ENCODE measurements around the gene POLN. TPM values are rescaled to one million over a fixed set of nuclear protein-coding genes. Genes with fewer than 3 reads are reported as not detected.

The POLN gene
- total RNA-seq, 1 donor from 2014 or later, result 0.29 TPM

DNA sequence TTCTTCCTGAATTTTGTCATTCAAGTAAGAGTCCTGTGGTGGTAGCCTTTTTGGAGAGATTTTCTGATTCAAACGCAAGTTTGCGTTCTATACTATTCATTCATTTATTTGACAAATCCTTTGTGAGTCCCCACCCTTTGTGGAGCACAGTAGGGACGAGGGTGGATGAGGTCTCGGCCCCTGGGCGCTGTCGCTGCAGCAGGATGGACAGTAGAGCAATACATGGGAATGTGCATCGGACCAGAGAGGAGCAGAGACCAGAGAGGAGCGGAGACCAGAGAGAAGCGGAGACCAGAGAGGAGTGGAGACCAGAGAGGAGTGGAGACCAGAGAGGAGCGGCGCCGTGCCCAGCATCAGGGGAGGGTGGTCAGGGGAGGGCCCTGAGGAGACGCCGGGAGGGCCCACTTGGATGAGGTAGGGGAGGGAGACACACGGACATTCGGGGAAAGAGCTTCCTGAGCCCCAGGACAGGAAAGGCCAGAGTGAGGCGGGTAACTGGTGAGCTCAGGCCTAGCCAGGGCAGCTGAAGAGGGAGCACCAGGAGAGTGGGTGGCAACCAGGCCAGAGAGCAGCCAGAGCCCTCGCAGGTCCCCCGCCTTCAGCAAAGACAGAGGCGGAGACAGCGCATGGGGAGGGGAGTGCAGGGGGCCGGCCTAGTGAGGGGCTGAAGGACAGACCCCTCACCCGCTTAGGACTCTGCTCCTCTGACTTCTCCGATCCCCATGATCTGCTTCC, 115.4 kb downstream of the POLN start:
- TF ChIP-seq, protein P1, sequence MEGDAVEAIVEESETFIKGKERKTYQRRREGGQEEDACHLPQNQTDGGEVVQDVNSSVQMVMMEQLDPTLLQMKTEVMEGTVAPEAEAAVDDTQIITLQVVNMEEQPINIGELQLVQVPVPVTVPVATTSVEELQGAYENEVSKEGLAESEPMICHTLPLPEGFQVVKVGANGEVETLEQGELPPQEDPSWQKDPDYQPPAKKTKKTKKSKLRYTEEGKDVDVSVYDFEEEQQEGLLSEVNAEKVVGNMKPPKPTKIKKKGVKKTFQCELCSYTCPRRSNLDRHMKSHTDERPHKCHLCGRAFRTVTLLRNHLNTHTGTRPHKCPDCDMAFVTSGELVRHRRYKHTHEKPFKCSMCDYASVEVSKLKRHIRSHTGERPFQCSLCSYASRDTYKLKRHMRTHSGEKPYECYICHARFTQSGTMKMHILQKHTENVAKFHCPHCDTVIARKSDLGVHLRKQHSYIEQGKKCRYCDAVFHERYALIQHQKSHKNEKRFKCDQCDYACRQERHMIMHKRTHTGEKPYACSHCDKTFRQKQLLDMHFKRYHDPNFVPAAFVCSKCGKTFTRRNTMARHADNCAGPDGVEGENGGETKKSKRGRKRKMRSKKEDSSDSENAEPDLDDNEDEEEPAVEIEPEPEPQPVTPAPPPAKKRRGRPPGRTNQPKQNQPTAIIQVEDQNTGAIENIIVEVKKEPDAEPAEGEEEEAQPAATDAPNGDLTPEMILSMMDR (conservative IDR thresholded peaks at IDR 0.05; ENCODE audit: low read depth, low read length), result no peak

DNA sequence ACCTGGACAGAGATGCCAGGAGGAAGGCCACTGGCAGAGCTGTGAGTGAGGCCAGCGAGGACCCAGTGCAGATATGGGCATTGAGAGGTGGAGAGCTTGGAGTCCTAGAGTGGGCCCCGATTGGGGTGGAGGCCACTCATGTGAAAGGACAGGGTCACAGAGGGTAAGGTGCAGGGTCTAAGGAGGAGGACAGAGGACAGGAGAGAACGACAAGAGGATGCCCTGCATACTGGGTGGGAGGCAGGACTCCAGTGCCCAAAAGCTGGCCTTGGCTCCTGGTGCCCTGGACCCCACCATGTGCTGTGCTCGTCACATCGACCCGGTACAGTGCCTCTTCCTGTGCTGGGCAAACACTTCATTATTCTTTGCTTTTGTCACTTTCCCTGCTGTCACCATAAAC, 116.1 kb downstream of the POLN start:
- no peak for DNase-seq (ENCODE audit: low read depth)
- no peak overlapping the region for H3K4me3 ChIP-seq (ENCODE audit: low read depth, low read length)
- TF ChIP-seq, protein P1 (conservative IDR thresholded peaks at IDR 0.05; ENCODE audit: low read depth, low read length), result no peak

More for the DNA sequence above, 115.4 kb downstream of the POLN start:
- no peak overlapping the region for H3K4me3 ChIP-seq (ENCODE audit: low read depth, low read length)
- DNase-seq (ENCODE audit: low read depth), result no peak

DNA sequence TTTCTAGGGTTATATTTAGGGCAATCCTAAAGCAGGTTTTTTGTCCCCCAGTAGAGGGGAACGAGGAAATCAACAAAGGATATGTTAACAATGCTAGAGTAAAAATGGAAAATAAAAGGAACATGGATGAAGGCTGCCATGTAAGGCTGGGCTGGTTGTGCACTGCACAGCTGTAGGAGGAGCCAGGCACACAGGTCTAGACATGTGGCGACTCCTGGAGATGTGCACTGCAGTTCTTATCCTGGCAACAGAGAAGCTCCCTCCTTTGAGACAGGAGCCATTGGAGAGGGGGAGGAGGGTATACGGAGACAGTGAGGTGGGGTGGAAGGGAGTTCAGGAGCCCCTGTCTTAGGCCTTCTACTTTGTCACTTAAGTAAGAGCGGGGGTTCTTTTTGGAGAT, 116.9 kb downstream of the POLN start:
- no peak for DNase-seq (ENCODE audit: low read depth)
- TF ChIP-seq, protein P1 (conservative IDR thresholded peaks at IDR 0.05; ENCODE audit: low read depth, low read length), result no peak
- no peak overlapping the region for H3K4me3 ChIP-seq (ENCODE audit: low read depth, low read length)

DNA sequence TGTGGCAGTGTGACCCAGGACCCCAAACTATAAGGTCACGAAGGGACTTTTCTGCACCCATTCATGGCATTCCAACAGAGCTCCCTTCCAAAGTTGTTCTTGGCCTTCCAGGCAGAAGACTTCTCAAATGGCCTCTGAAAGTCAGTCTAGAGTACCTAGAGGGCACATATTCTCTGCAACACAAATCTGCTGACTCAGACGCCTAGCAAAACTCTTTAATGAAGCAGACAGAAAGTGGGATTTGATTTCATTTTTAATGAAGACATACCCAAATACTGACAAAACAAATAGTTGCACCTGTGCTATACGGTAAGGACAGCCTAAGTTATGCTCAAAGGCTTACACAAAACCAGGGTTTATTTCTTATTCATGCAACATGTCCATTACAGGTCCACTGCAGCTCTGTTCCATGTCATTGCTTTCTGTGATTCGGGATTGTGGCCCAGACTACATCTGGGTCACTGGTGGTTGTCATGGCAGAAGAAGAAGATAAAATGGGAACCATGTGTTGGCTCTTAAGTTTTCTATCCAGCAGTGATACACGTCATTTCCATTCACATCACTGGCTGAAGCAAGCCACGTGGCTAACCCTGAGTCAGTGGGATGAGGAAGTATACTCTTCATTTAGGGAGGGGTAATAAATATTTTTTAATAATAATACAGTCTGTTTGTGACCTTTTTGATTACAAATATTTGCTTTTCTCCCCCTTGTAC, 125.1 kb downstream of the POLN start:
- H3K4me3 ChIP-seq (ENCODE audit: low read depth, low read length), result no peak overlapping the region
- TF ChIP-seq, protein P1 (conservative IDR thresholded peaks at IDR 0.05; ENCODE audit: low read depth, low read length), result no peak
- DNase-seq (ENCODE audit: low read depth), result no peak

DNA sequence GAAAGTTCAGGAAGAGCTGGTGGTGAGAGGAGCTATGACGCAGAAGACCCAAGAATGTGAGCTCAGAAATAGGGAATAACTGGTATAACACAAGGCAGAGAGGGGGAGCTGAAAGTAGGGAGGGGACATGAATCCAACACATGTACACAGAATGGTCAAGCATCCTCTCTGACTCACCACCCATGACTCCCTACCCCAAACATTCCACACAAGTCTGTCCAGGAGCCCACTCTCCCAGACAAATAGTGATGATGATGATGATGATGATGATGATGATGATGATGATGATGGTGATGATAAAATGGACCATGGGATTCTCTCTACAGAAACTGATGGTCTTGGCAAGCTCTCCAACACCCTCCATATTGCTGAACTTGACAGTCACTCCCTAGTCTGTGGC, 136.4 kb downstream of the POLN start:
- TF ChIP-seq, protein P1 (conservative IDR thresholded peaks at IDR 0.05; ENCODE audit: low read depth, low read length), result no peak
- DNase-seq (ENCODE audit: low read depth), result no peak
- no peak overlapping the region for H3K4me3 ChIP-seq (ENCODE audit: low read depth, low read length)

DNA sequence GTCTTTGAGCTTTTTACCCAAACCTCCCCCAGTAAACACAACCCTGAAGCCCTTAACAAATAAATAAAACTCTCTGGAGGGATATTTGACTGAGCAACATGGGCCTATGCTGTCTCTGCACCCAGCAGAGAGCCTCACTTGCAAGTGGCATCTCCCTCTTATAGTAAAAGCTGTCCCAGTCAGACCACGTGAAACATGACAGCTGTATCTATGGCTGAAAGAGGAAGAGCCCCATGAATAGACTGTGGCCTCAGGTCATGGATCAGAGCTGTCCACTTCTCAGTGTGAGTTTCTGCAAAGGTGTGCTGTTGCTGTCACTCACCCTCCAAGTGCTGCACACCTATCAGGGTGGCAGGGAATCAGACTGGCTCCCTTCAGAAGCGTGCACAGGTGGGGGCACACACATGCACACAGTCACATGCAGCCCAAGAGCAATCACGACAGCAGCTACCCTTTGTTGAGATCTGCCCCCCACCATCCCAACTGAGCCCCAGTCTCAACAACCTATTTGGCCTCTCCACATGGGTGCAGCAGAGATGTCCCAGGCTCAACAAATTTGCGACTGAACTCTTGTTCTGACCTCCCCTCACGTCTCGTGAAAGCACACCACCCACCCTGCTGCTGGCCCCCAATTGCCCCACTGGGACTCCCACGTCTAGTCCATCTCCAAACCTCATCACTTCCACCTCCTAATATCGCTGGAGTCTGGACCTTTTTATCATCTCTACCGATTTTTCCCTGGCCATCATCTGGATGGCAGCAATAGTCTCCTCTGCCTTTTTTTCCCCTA, 137.2 kb downstream of the POLN start:
- H3K4me3 ChIP-seq (ENCODE audit: low read depth, low read length), result no peak overlapping the region
- DNase-seq (ENCODE audit: low read depth), result no peak
- TF ChIP-seq, protein P1 (conservative IDR thresholded peaks at IDR 0.05; ENCODE audit: low read depth, low read length), result no peak
